A673 (cell line): ENCODE measurements around the gene ACLY. TPM values are rescaled to one million over a fixed set of nuclear protein-coding genes. Genes with fewer than 3 reads are reported as not detected.

Experiments
- BruUV-seq: library from RNA; stranded (reverse); fragments of 400-500 nt; replicated peaks from 2 replicates; lab custom pipeline; 2021; lab: Mats Ljungman, UMichigan
- CTCF ChIA-PET: fragments of 300-600 bp; sonication (Branson Sonifier 250); formaldehyde crosslinking; loops from one replicate; lab custom pipeline; 2022; ENCODE audit warnings: antibody characterized with exemption; lab: Charles Lee
- POLR2A ChIA-PET: fragments of 300-600 bp; sonication (Branson Sonifier 250); formaldehyde crosslinking; loops from one replicate; lab custom pipeline; 2022; ENCODE audit warnings: antibody characterized with exemption; ENCODE audit not compliant: low non-redundant PET; lab: Charles Lee
- DNase-seq: peaks from one replicate; pipeline ENCODE4 v3.0.0-alpha.2; 2015; ENCODE audit warnings: low spot score
- H3K27ac ChIP-seq: fragments of 200-600 bp; sonication (generic); 2 replicates; pipeline ENCODE4 v1.5.1; 2016; ENCODE audit warnings: mixed run types, low read depth, mild to moderate bottlenecking, mixed read lengths, antibody characterized with exemption, low read length; ENCODE audit not compliant: poor library complexity, severe bottlenecking
- H3K27me3 ChIP-seq: fragments of 200-600 bp; sonication (generic); replicated peaks from 2 replicates; pipeline ENCODE4 v1.6.1; 2017; ENCODE audit warnings: mixed run types, low read depth, mild to moderate bottlenecking, mixed read lengths, antibody characterized with exemption, low read length; ENCODE audit not compliant: insufficient read depth, poor library complexity
- H3K36me3 ChIP-seq: fragments of 200-600 bp; sonication (generic); 2 replicates; pipeline ENCODE4 v1.6.1; 2016; ENCODE audit warnings: mixed run types, mild to moderate bottlenecking, mixed read lengths, antibody characterized with exemption, low read length; ENCODE audit not compliant: insufficient read depth, poor library complexity, severe bottlenecking
- H3K4me1 ChIP-seq: fragments of 200-600 bp; sonication (generic); 2 replicates; pipeline ENCODE4 v1.6.1; 2017; ENCODE audit warnings: mixed run types, mild to moderate bottlenecking, mixed read lengths, antibody characterized with exemption, low read length; ENCODE audit not compliant: insufficient read depth, poor library complexity, severe bottlenecking
- H3K4me3 ChIP-seq: fragments of 200-600 bp; sonication (generic); 2 replicates; pipeline ENCODE4 v1.5.1; 2016; ENCODE audit warnings: low read depth, mixed run types, mild to moderate bottlenecking, mixed read lengths, low read length; ENCODE audit not compliant: poor library complexity, severe bottlenecking
- H3K9me3 ChIP-seq: fragments of 200-600 bp; sonication (generic); 2 replicates; pipeline ENCODE4 v1.6.1; 2016; ENCODE audit warnings: mixed run types, low read depth, mild to moderate bottlenecking, mixed read lengths, antibody characterized with exemption, low read length; ENCODE audit not compliant: poor library complexity, severe bottlenecking
- CTCF ChIP-seq: fragments of 300-800, 200-600 bp; sonication (generic); conservative IDR thresholded peaks from 2 replicates; pipeline ENCODE4 v1.5.1; 2017; ENCODE audit warnings: low read depth, mild to moderate bottlenecking, antibody characterized with exemption, low read length, moderate library complexity, mixed read lengths
- EZH2 ChIP-seq: fragments of 200-600 bp; sonication (generic); IDR thresholded peaks from 2 replicates; pipeline ENCODE4 v1.6.1; 2017; ENCODE audit warnings: borderline replicate concordance, low read depth, mild to moderate bottlenecking, mixed read lengths, antibody characterized with exemption, low read length; ENCODE audit not compliant: poor library complexity, severe bottlenecking
- intact Hi-C: fragments of 100-400 bp; cut with micrococcal nuclease; formaldehyde crosslinking; loops from one replicate; pipeline ENCODE4 v1.10.0; 2022; ENCODE audit not compliant: unreplicated experiment
- total RNA-seq: library from RNA; stranded (reverse); gene quantifications from 2 replicates; pipeline ENCODE4 v1.2.3, GENCODE V29; 2021

Gene ACLY
- total RNA-seq, 1 experiment from 2014 or later: 175 TPM

GRCh38 chr17:41837761-41838538, 80.8 kb downstream of the ACLY start, which contains the start of gene KLHL10:
Gene KLHL10 (plus strand): TSS chr17:41837825. CDS start chr17:41837933, 108 bp downstream.
- Histone ChIP-seq H3K4me3 (peak within 1 kb of the TSS; percentile 74), H3K27me3 (no peaks in the 10 kb centered on the region), H3K9me3 (no peaks in the 10 kb centered on the region), H3K36me3 (no peaks in the 10 kb centered on the region), H3K4me1 (no peaks in the 10 kb centered on the region), H3K27ac (no peak within 1 kb of the TSS)
- no peak for TF ChIP-seq EZH2
- TF ChIP-seq CTCF: no peak
- POLR2A ChIA-PET: no interaction called here
- CTCF ChIA-PET: no interaction called here
- intact Hi-C loops: no loop called here
- no TSS peak for BruUV-seq
- no peak for DNase-seq

GRCh38 chr17:41836550-41837196, 82.1 kb downstream of the ACLY start:
- TF ChIP-seq EZH2: no peak
- TF ChIP-seq CTCF: no peak
- Histone ChIP-seq H3K27ac (no peak overlapping the region), H3K4me3 (peak overlapping the region; percentile 74), H3K36me3 (peaks cover 2% of the 10 kb centered on the region), H3K27me3 (no peaks in the 10 kb centered on the region), H3K9me3 (no peaks in the 10 kb centered on the region), H3K4me1 (no peaks in the 10 kb centered on the region)
- POLR2A ChIA-PET: no interaction called here
- BruUV-seq: no TSS peak
- CTCF ChIA-PET: no interaction called here
- intact Hi-C loops: no loop called here
- DNase-seq: no peak

GRCh38 chr17:41835800-41836549, 82.8 kb downstream of the ACLY start, which contains the start of gene NT5C3B:
Gene NT5C3B (minus strand): TSS chr17:41836232. CDS start chr17:41836193, 39 bp downstream.
- DNase-seq: peak; percentile 55
- Histone ChIP-seq H3K27ac (peak within 1 kb of the TSS; percentile 71), H3K36me3 (peaks cover 3% of the 10 kb centered on the region), H3K4me1 (no peaks in the 10 kb centered on the region), H3K27me3 (no peaks in the 10 kb centered on the region), H3K4me3 (peak within 1 kb of the TSS; percentile 74), H3K9me3 (no peaks in the 10 kb centered on the region)
- POLR2A ChIA-PET: no interaction called here
- BruUV-seq: no TSS peak
- CTCF ChIA-PET: no interaction called here
- intact Hi-C loops: no loop called here
- no peak for TF ChIP-seq EZH2
- TF ChIP-seq CTCF: no peak
